HEK293 (cell line): Measurements from ENCODE around the gene PRTFDC1.

Experiments used
- CTCF ChIA-PET: fragments of 350-600 bp; formaldehyde crosslinking; extraction: SDS; loops from one replicate; lab custom pipeline; 2021; ENCODE audit warnings: antibody characterized with exemption; lab: Yijun Ruan, JAX
- POLR2A ChIA-PET: fragments of 300-600 bp; formaldehyde crosslinking; extraction: SDS; loops from one replicate; lab custom pipeline; 2020; ENCODE audit warnings: antibody characterized with exemption, inconsistent platforms; lab: Yijun Ruan, JAX
- H3K27ac ChIP-seq: fragments of 200-500 bp; sonication (Bioruptor generic); 2 replicates; pipeline ENCODE4 v1.5.1; 2014; ENCODE audit warnings: low read depth, low read length, control low read depth, inconsistent platforms; ENCODE audit errors: extremely low read depth
- H3K36me3 ChIP-seq, 2 experiments: fragments of 200-500 bp in 1 of 2; sonication (Bioruptor generic) in 1 of 2; 1 replicate in 1 of 2; 2 replicates in 1 of 2; pipeline ENCODE4 v1.5.1; 2014 to 2017; ENCODE audit warnings: inconsistent platforms in 2 of 2, low read length in 2 of 2; ENCODE audit not compliant: control insufficient read depth in 2 of 2, insufficient read depth in 1 of 2
- H3K4me1 ChIP-seq: fragments of 200-500 bp; sonication (Bioruptor generic); 2 replicates; pipeline ENCODE4 v1.5.1; 2014; ENCODE audit warnings: mild to moderate bottlenecking, low read length, inconsistent platforms; ENCODE audit not compliant: control insufficient read depth, insufficient read depth
- H3K4me3 ChIP-seq: 2 replicates; pipeline ENCODE4 v1.5.1; 2011; ENCODE audit warnings: low read depth, mild to moderate bottlenecking, control low read depth, low read length, moderate library complexity
- H3K9me3 ChIP-seq: fragments of 200-500 bp; sonication (Bioruptor generic); 2 replicates; pipeline ENCODE4 v1.5.1; 2014; ENCODE audit warnings: low read depth, low read length, inconsistent platforms; ENCODE audit not compliant: control insufficient read depth, insufficient read depth
- BCL6B ChIP-seq: fragments of 450-650 bp; formaldehyde crosslinking; IDR thresholded peaks from 2 replicates; pipeline ENCODE4 v1.5.1; 2017; ENCODE audit warnings: missing biosample characterization, missing genetic modification characterization
- KLF1 ChIP-seq: fragments of 450-650 bp; formaldehyde crosslinking; IDR thresholded peaks from 2 replicates; pipeline ENCODE4 v1.5.1; 2016; ENCODE audit warnings: missing biosample characterization, missing genetic modification characterization
- PRDM2 ChIP-seq: fragments of 450-650 bp; formaldehyde crosslinking; IDR thresholded peaks from 2 replicates; pipeline ENCODE4 v1.5.1; 2016; ENCODE audit warnings: missing biosample characterization, missing genetic modification characterization, borderline replicate concordance
- SP3 ChIP-seq: fragments of 450-650 bp; formaldehyde crosslinking; IDR thresholded peaks from 2 replicates; pipeline ENCODE4 v1.5.1; 2016; ENCODE audit warnings: missing biosample characterization, missing genetic modification characterization
- SP7 ChIP-seq: fragments of 450-650 bp; formaldehyde crosslinking; IDR thresholded peaks from 2 replicates; pipeline ENCODE4 v1.5.1; 2016; ENCODE audit warnings: missing biosample characterization, missing genetic modification characterization
- TRIM28 ChIP-seq: IDR thresholded peaks from 2 replicates; pipeline ENCODE4 v1.6.1; 2011; ENCODE audit warnings: low read length, control low read depth, borderline replicate concordance
- ZBTB11 ChIP-seq: fragments of 450-650 bp; formaldehyde crosslinking; conservative IDR thresholded peaks from 2 replicates; pipeline ENCODE4 v1.5.1; 2016; ENCODE audit warnings: low read depth, missing biosample characterization, missing genetic modification characterization
- ZBTB26 ChIP-seq: fragments of 450-650 bp; formaldehyde crosslinking; optimal IDR thresholded peaks from 2 replicates; pipeline ENCODE3; 2016; ENCODE audit warnings: missing biosample characterization, mild to moderate bottlenecking, missing genetic modification characterization
- ZNF2 ChIP-seq: fragments of 450-650 bp; formaldehyde crosslinking; IDR thresholded peaks from 2 replicates; pipeline ENCODE4 v1.5.1; 2016; ENCODE audit warnings: missing biosample characterization, missing genetic modification characterization
- ZNF202 ChIP-seq: fragments of 450-650 bp; formaldehyde crosslinking; IDR thresholded peaks from 2 replicates; pipeline ENCODE4 v1.5.1; 2016; ENCODE audit warnings: missing biosample characterization, missing genetic modification characterization, borderline replicate concordance
- ZNF335 ChIP-seq: fragments of 450-650 bp; formaldehyde crosslinking; conservative IDR thresholded peaks from 2 replicates; pipeline ENCODE4 v1.5.1; 2016; ENCODE audit warnings: missing biosample characterization, missing genetic modification characterization
- ZNF394 ChIP-seq: fragments of 450-650 bp; formaldehyde crosslinking; IDR thresholded peaks from 2 replicates; pipeline ENCODE4 v1.5.1; 2016; ENCODE audit warnings: missing biosample characterization, missing genetic modification characterization, mild to moderate bottlenecking, moderate library complexity, borderline replicate concordance
- ZNF513 ChIP-seq: fragments of 450-650 bp; IDR thresholded peaks from 2 replicates; pipeline ENCODE4 v1.5.1; 2018; ENCODE audit warnings: missing biosample characterization, missing genetic modification characterization
- ZNF624 ChIP-seq: fragments of 450-650 bp; formaldehyde crosslinking; IDR thresholded peaks from 2 replicates; pipeline ENCODE4 v1.5.1; 2017; ENCODE audit warnings: missing biosample characterization, missing genetic modification characterization
- ZNF76 ChIP-seq: fragments of 450-650 bp; formaldehyde crosslinking; IDR thresholded peaks from 2 replicates; pipeline ENCODE4; 2016; ENCODE audit warnings: low read depth, missing biosample characterization, missing genetic modification characterization, borderline replicate concordance
- ZNF830 ChIP-seq: fragments of 450-650 bp; IDR thresholded peaks from 2 replicates; pipeline ENCODE4 v1.5.0; 2018; ENCODE audit warnings: missing biosample characterization, missing genetic modification characterization, low read depth, mild to moderate bottlenecking, moderate library complexity

PRTFDC1 gene

GRCh38 chr10:24952707-24953645, 570 bp upstream of the PRTFDC1 start (continued):
- 0 out of 2 replicates have a peak, but pooled peaks have one; percentile 15 for TF ChIP-seq ZBTB11 (tag by site-specific recombination)
- peak; percentile 49 for TF ChIP-seq ZBTB26 (tag by site-specific recombination)
- peak; percentile 47; the same call in 1 of the 2 replicates for TF ChIP-seq ZNF335 (tag by site-specific recombination)
- peak; percentile 28; the same call in 1 of the 2 replicates for TF ChIP-seq SP7 (tag by site-specific recombination)
- TF ChIP-seq SP3 (tag by site-specific recombination) = peak; percentile 66

- H3K36me3 ChIP-seq = no peaks in the 10 kb centered on the region
- no peak overlapping the region for H3K4me3 ChIP-seq
- peak overlapping the region; percentile 38; the same call in 1 of the 2 replicates for H3K27ac ChIP-seq
- H3K4me1 ChIP-seq = no peaks in the 10 kb centered on the region
- CTCF ChIA-PET = interaction anchor here (0.6 to 0.8 kb wide), 3 partner anchors 11 to 1019 kb away, joined by 3 to 5 read pairs (median 3); no protein-coding TSS in a partner anchor
- no peaks in the 10 kb centered on the region for H3K9me3 ChIP-seq
- POLR2A ChIA-PET = no interaction called here
- TF ChIP-seq ZNF394 (no peak), ZNF2 (tag by site-specific recombination) (no peak), BCL6B (tag by site-specific recombination) (peak; percentile 55), TRIM28 (no peak), ZNF202 (tag by site-specific recombination) (no peak), ZNF830 (tag by site-specific recombination) (no peak), ZNF624 (no peak), PRDM2 (tag by site-specific recombination) (no peak), KLF1 (tag by site-specific recombination) (no peak), ZNF76 (tag by site-specific recombination) (no peak), ZNF513 (tag by site-specific recombination) (no peak)
Measured at GRCh38 chr10:24951201-24952142, 934 bp downstream of the PRTFDC1 start.
